ENCODE data around the gene MAPRE3. TPM values are rescaled to one million over a fixed set of nuclear protein-coding genes. Genes with fewer than 3 reads are reported as not detected.
"Not testable (repeated sequence)": the region's sequence is repeated elsewhere in the genome, so short reads cannot be mapped to it uniquely, and the experiment has no call there.

MAPRE3 gene
- total RNA-seq, 1 experiment from 2014 or later: 2.3 TPM

DNA sequence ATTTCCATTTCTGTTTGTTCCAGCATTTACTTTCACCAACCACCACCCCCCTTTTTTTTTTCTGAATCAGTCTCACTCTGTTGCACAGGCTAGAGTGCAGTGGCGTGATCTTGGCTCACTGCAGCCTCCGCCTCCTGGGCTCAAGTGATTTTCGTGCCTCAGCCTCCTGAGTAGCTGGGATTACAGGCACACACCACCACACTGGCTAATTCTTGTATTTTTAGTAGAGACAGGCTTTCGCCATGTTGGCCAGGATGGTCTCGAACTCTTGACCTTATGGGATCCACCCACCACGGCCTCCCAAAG is 105.1 kb downstream of the MAPRE3 start:
- DNase-seq (ENCODE audit: low spot score); in situ Hi-C loops (cut with HindIII; ENCODE audit: low sequenced_read_pairs): not testable (repeated sequence)

DNA sequence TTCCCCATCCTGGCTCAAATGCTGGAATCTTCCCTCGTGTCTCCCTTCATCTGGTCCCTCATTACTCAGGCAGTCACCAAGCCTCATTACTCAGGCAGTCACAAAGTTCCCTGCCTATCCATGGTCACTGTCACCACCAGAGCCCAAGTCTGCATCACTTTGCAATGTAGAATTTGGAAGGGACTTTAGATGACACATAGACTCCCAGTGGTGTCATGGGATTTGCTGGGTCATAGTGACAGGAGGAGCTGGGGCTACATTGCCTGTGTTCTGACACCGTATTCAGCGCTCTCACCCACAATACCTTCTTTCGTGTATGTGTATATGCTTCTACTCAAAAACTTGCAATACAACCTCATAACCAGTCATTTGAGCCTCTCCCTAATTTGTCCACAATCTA is 105.9 kb downstream of the MAPRE3 start:
- in situ Hi-C loops (cut with HindIII; ENCODE audit: low sequenced_read_pairs): no loop called here

More for the DNA sequence above, 105.9 kb downstream of the MAPRE3 start:
- DNase-seq (ENCODE audit: low spot score): no peak

Other genes starting within 250 kb of the MAPRE3 start
- gene SLC35F6, start 206.4 kb upstream of the MAPRE3 start, total RNA-seq (2014; rRNA removed; shearing (Covaris generic)): 15.8 and 27.5 TPM in 2 replicates
- gene CENPA, start 184.6 kb upstream of the MAPRE3 start, total RNA-seq (2014; rRNA removed; shearing (Covaris generic)): 42.0 and 59.8 TPM in 2 replicates
- gene DPYSL5, start 122.5 kb upstream of the MAPRE3 start, total RNA-seq (2014; rRNA removed; shearing (Covaris generic)): 4.4 and 4.8 TPM in 2 replicates
- gene TMEM214, start 62.3 kb downstream of the MAPRE3 start, total RNA-seq (2014; rRNA removed; shearing (Covaris generic)): 34.7 and 37.0 TPM in 2 replicates
- 59.4 and 68.2 TPM in 2 replicates for gene AGBL5, start 81.0 kb downstream of the MAPRE3 start, total RNA-seq (2014; rRNA removed; shearing (Covaris generic))
- gene OST4, start 101.0 kb downstream of the MAPRE3 start, total RNA-seq (2014; rRNA removed; shearing (Covaris generic)): 339 and 392 TPM in 2 replicates
- gene EMILIN1, start 108.0 kb downstream of the MAPRE3 start, total RNA-seq (2014; rRNA removed; shearing (Covaris generic)): 2.3 and 3.9 TPM in 2 replicates
- gene KHK, start 116.1 kb downstream of the MAPRE3 start, total RNA-seq (2014; rRNA removed; shearing (Covaris generic)): 2.4 and 7.3 TPM in 2 replicates
- gene CGREF1, start 148.5 kb downstream of the MAPRE3 start, total RNA-seq (2014; rRNA removed; shearing (Covaris generic)): 1.3 and 11.3 TPM in 2 replicates
- gene ABHD1, start 153.2 kb downstream of the MAPRE3 start, total RNA-seq (2014; rRNA removed; shearing (Covaris generic)): 0.43 TPM in 1 of 2 replicates, not detected in the other
- gene PREB, start 164.0 kb downstream of the MAPRE3 start, total RNA-seq (2014; rRNA removed; shearing (Covaris generic)): 89.5 and 92.2 TPM in 2 replicates
- not detected in 2 replicates for gene PRR30, start 168.8 kb downstream of the MAPRE3 start, total RNA-seq (2014; rRNA removed; shearing (Covaris generic))
- not detected in 2 replicates for gene TCF23, start 178.4 kb downstream of the MAPRE3 start, total RNA-seq (2014; rRNA removed; shearing (Covaris generic))
- 130 and 164 TPM in 2 replicates for gene ATRAID, start 241.4 kb downstream of the MAPRE3 start, total RNA-seq (2014; rRNA removed; shearing (Covaris generic))
- gene SLC5A6, start 241.6 kb downstream of the MAPRE3 start, total RNA-seq (2014; rRNA removed; shearing (Covaris generic)): 53.8 and 60.0 TPM in 2 replicates
- gene CAD, start 246.7 kb downstream of the MAPRE3 start, total RNA-seq (2014; rRNA removed; shearing (Covaris generic)): 52.3 and 69.6 TPM in 2 replicates

All from G401 (cell line).